ENCODE data around the gene SPEN. TPM values are rescaled to one million over a fixed set of nuclear protein-coding genes. Genes with fewer than 3 reads are reported as not detected.

Gene SPEN
- total and polyA plus RNA-seq, 9 of the 15 experiments (the other 6 are each of a cell fraction or from before 2014, with no cell fraction given) = 5.7 to 87.5 (median 27.2) TPM

GRCh38 chr1:15849775-15850324, 2.3 kb downstream of the SPEN start (continued):
- TF ChIP-seq ZNF395 (CRISPR knock-in tag; IDR thresholded peaks at IDR 0.05) (0 out of 2 replicates have a peak, but pooled peaks have one; percentile 40), CBX8 (IDR thresholded peaks at IDR 0.05; ENCODE audit: borderline replicate concordance, extremely low read depth, low read depth, low read length, poor library complexity, severe bottlenecking) (no peak), ZNF277 (CRISPR knock-in tag; IDR thresholded peaks at IDR 0.05; ENCODE audit: borderline replicate concordance) (no peak), ARHGAP35 (IDR thresholded peaks at IDR 0.05; ENCODE audit: partially characterized antibody) (no peak), PRDM10 (IDR thresholded peaks at IDR 0.05; ENCODE audit: partially characterized antibody) (no peak), ZNF609 (CRISPR knock-in tag; IDR thresholded peaks at IDR 0.05; ENCODE audit: borderline replicate concordance) (no peak; the same call in 1 of the 2 replicates), SP1 (CRISPR knock-in tag; IDR thresholded peaks at IDR 0.05) (no peak; the same call in 1 of the 2 replicates), ETV1 (tag; conservative IDR thresholded peaks at IDR 0.05; ENCODE audit: low read depth) (no peak), RFX5 (IDR thresholded peaks at IDR 0.05; ENCODE audit: low read depth, low read length) (no peak), ZNF232 (CRISPR knock-in tag; IDR thresholded peaks at IDR 0.05) (no peak), SMAD4 (CRISPR knock-in tag; conservative IDR thresholded peaks at IDR 0.05) (no peak), ZNF655 (CRISPR knock-in tag; IDR thresholded peaks at IDR 0.05) (no peak)

Measured in K562 (cell line).